K562 (cell line): Measurements from ENCODE around the gene SIRT7. TPM values are rescaled to one million over a fixed set of nuclear protein-coding genes. Genes with fewer than 3 reads are reported as not detected.

Experiments used
- CCNT2 ChIP-seq: IDR thresholded peaks from 2 replicates; pipeline ENCODE4 v1.6.1; 2011; ENCODE audit warnings: borderline replicate concordance, low read depth, mild to moderate bottlenecking, moderate library complexity, mixed read lengths, low read length; ENCODE audit not compliant: insufficient read length; ENCODE audit errors: extremely low read depth
- CXXC5 ChIP-seq: fragments of 250-450 bp; sonication (Bioruptor Pico); IDR thresholded peaks from 2 replicates; pipeline ENCODE4 v1.8.0; 2022; ENCODE audit warnings: inconsistent platforms, mild to moderate bottlenecking, moderate library complexity
- E2F6 ChIP-seq, 2 experiments: IDR thresholded peaks; 2 replicates each; pipeline ENCODE4 v1.6.1; 2011; ENCODE audit warnings: borderline replicate concordance in 1 of 2, control low read depth in 1 of 2, low read depth in 1 of 2, low read length in 1 of 2, mild to moderate bottlenecking in 1 of 2, mixed read lengths in 1 of 2, moderate library complexity in 1 of 2; ENCODE audit not compliant: insufficient read depth in 1 of 2, insufficient read length in 1 of 2, poor library complexity in 1 of 2, severe bottlenecking in 1 of 2; ENCODE audit errors: extremely low read depth in 1 of 2
- FOXM1 ChIP-seq, 2 experiments: fragments of 450-650 bp in 1 of 2; sonication (generic) in 1 of 2; formaldehyde crosslinking in 1 of 2; IDR thresholded peaks; 2 replicates each; pipeline versions ENCODE4 v1.6.1 to v1.9.0; 2017 to 2022; ENCODE audit warnings: low read depth in 2 of 2, mild to moderate bottlenecking in 2 of 2, missing genetic modification reagents in 1 of 2, moderate library complexity in 1 of 2
- L3MBTL2 ChIP-seq: fragments of 450-650 bp; IDR thresholded peaks from 2 replicates; pipeline ENCODE4 v1.6.1; 2016; ENCODE audit warnings: mild to moderate bottlenecking, moderate library complexity
- MAFK ChIP-seq: IDR thresholded peaks from 2 replicates; pipeline ENCODE4 v1.6.1; 2011; ENCODE audit warnings: low read length, improper control_type of control experiment
- REST ChIP-seq, 2 experiments: fragments of 450-650 bp; formaldehyde crosslinking in 1 of 2; IDR thresholded peaks; 2 replicates each; pipeline versions ENCODE4 v1.4.0 to v1.6.1; 2014 to 2020; ENCODE audit warnings: mild to moderate bottlenecking in 2 of 2, borderline replicate concordance in 1 of 2, low read depth in 1 of 2
- ZBTB17 ChIP-seq: fragments of 450-650 bp; formaldehyde crosslinking; IDR thresholded peaks from 2 replicates; pipeline ENCODE4 v1.4.0; 2020; ENCODE audit warnings: mild to moderate bottlenecking
- ZBTB33 ChIP-seq: sonication (generic); formaldehyde crosslinking; IDR thresholded peaks from 2 replicates; pipeline ENCODE4 v1.8.1; 2023; ENCODE audit warnings: mild to moderate bottlenecking, missing genetic modification reagents
- ZNF780A ChIP-seq: fragments of 250-450 bp; sonication (Bioruptor Pico); IDR thresholded peaks from 2 replicates; pipeline ENCODE4 v1.5.0; 2021; ENCODE audit warnings: mild to moderate bottlenecking
- ZNF830 ChIP-seq: fragments of 250-450 bp; sonication (Bioruptor Pico); IDR thresholded peaks from 2 replicates; pipeline ENCODE4 v1.5.0; 2021; ENCODE audit warnings: mild to moderate bottlenecking
- polyA plus RNA-seq, 8 experiments: library from polyadenylated mRNA; depleted of rRNA in 4 of 8; stranded (reverse) in 5 of 8; unstranded in 3 of 8; fragments of >200 nt; fragmentation: Nextera tagmentation in 2 of 8; fragmentation: Illumina TruSeq in 1 of 8; extraction: Ambion mirVana in 2 of 8; extraction: Trizol in 1 of 8; gene quantifications; 2 replicates each; pipeline versions ENCODE4 v1.2.1 to v1.2.3, GENCODE V29; 2011 to 2014; ENCODE audit warnings: inconsistent platforms in 1 of 8, missing spikeins in 1 of 8
- total RNA-seq, 7 experiments: library from RNA; depleted of rRNA in 6 of 7; stranded (reverse); fragments of >200 nt in 6 of 7; fragmentation: Illumina TruSeq in 2 of 7; extraction: Trizol in 2 of 7; gene quantifications; 2 replicates each; pipeline versions ENCODE4 v1.2.1 to v1.2.3, GENCODE V29; 2011 to 2021; ENCODE audit warnings: low replicate concordance in 1 of 7

The SIRT7 gene
- total and polyA plus RNA-seq, 9 of the 15 experiments (the other 6 are each of a cell fraction or from before 2014, with no cell fraction given), result 1.6 to 54.8 (median 20.3) TPM

GRCh38 chr17:81902023-81902652 is 15.8 kb downstream of the SIRT7 start, which contains the start of gene NPB (continued):
- TF ChIP-seq REST (IDR thresholded peaks at IDR 0.05; ENCODE audit: borderline replicate concordance), result no peak
- TF ChIP-seq REST (CRISPR knock-in tag; IDR thresholded peaks at IDR 0.05; ENCODE audit: low read depth), result 0 out of 2 replicates have a peak, but pooled peaks have one; percentile 41
- TF ChIP-seq ZNF780A, result peak; percentile 67; the same call in 1 of the 2 replicates
- no peak for TF ChIP-seq MAFK
- 0 out of 2 replicates have a peak, but pooled peaks have one; percentile 35 for TF ChIP-seq L3MBTL2
- TF ChIP-seq CXXC5 (CRISPR knock-in tag), result peak; percentile 75
- peak; percentile 91 for TF ChIP-seq CCNT2
- TF ChIP-seq ZBTB33 (CRISPR knock-in tag), result peak; percentile 75
- no peak for TF ChIP-seq FOXM1 (IDR thresholded peaks at IDR 0.05; ENCODE audit: low read depth)
- TF ChIP-seq FOXM1 (CRISPR knock-in tag; IDR thresholded peaks at IDR 0.05; ENCODE audit: low read depth), result 0 out of 2 replicates have a peak, but pooled peaks have one; percentile 41
- TF ChIP-seq ZNF830 (CRISPR knock-in tag), result 0 out of 2 replicates have a peak, but pooled peaks have one; percentile 30
- TF ChIP-seq E2F6 (IDR thresholded peaks at IDR 0.05; ENCODE audit: borderline replicate concordance in 1 of 2, extremely low read depth in 1 of 2, insufficient read depth in 1 of 2, insufficient read length in 1 of 2, low read depth in 1 of 2, low read length in 1 of 2, poor library complexity in 1 of 2, severe bottlenecking in 1 of 2), result peak; percentile 18 to 76
- peak; percentile 33; the same call in 1 of the 2 replicates for TF ChIP-seq ZBTB17 (CRISPR knock-in tag)
